Fibroblast of the conjunctiva (primary cell): ENCODE measurements around the gene PRKG2.

ENCODE experiments used
- DNase-seq: peaks from one replicate; pipeline ENCODE4 v3.0.0-alpha.2; 2010; ENCODE audit warnings: low read depth

The PRKG2 gene

DNA sequence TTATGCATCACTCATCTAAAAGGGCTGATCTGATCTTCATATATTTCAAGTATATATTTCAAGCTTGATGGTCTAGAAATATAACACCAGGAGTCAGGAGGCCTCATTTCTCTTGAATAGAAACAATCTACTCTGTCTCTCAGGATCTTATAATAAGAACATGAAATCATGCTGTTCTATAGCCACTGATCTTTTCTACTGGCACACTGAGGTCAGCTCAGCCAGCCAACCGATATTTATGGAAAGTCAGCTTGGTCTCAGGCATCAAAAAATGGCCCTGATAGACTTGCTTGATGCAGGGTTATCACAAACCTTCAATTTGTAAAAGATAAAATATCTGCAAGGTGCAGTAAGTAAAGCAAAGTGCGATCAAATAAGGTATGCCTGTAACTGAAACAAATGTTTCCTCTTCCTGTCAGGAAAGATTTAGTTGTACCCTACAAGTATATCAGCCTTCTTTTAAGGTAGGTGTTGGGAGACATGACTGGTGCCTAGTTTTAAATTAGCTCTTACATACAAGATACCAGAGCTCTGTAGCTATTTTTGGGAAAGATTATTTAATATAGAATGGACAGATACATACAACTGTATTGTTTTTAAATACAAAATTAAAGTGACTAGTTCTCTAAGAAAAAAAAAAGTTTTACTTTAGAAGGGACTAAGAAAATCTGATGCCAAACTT, 121.2 kb downstream of the PRKG2 start:
- no peak for DNase-seq

DNA sequence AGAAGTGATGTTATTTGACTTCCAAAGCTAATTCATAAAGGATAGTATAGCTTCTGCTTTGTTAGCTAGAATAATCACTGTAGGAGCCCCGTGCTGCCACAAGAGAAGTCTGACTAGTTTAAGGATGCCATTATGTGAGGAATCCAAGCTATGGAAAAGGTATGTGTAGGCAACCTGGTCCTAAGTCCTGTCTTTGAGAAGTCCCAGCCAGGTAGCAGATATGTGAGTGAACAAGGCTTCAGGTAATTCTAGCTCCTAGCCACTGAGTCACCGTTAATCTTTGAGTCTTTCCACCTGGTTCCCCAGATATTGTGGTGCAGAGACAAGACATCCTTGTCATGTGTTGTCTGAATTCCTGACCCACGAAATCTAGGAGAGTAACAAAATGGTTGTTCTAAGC, 129.0 kb downstream of the PRKG2 start:
- DNase-seq = no peak

DNA sequence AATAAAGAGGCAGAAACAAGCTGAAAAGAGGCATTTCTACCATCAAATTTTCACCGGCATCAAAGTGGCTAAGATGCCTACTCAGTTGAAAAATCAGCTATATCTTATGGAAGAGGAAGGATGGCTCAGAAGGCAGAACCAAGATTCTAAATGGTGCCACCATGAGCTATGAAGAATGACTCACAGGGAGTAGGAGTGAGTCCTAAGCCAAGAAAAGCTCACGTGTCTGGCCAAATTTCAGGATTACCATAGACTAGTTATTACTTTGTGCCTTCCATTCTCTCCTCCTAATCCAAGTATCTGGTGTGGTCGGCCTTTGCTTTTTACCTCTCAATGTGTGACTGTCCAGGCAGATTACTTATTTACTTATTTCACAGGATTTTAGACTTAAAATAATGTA, 129.7 kb downstream of the PRKG2 start:
- no peak for DNase-seq

DNA sequence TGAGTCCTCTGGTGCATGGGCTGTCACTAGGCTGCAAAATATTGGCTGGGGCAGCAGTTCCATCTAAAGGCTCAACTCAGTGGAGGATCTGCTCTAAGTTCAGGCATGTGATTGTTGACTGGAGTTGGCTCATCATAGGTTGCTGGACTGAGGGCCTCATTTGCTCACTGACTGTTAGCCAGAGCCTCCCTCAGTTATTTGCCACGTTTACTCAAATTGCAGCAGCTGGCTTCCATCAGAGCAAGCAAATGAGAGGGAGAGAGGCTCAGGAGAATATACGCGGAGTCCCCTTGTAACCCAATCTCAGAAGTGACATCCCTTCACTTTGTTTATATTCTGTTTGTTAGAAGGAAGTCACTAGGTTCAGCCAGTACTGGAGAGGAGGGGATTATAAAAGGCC, 130.4 kb downstream of the PRKG2 start:
- DNase-seq = no peak

DNA sequence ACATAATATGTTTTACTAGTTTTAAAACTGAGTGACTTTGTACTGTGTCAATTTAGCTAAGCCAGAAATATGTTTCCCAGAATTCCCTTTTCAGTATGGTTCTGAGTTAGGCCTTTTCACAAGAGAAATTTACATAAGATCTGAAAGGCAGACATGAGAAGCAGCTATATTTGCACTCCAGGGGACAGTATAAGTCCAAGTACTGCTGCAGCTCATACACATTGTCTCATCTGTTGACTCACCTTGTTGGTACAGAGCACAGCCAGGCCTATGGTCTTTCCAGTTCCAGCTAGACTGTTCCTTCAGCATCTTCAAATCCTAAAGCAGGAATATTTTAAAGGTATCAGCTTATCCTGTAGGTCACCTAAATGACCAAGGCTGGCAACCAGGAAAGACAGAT, 131.0 kb downstream of the PRKG2 start:
- no peak for DNase-seq

DNA sequence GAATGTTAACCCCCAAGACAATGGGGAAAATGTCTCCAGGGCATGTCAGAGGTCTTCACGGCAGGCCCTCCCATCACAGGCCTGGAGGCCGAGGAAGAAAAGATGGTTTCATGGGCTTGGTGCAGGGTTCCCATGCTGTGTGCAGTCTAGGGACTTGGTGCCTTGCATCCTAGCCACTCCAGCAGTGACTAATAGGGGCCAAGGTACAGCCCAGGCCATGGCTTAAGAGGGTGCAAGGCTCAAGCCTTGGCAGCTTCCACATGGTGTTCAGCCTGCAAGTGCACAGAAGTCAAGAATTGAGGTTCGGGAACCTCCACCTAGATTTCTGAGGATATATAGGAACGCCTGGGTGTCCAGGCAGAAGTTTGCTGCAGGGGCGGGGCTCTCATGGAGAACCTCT, 133.9 kb downstream of the PRKG2 start:
- DNase-seq = no peak

DNA sequence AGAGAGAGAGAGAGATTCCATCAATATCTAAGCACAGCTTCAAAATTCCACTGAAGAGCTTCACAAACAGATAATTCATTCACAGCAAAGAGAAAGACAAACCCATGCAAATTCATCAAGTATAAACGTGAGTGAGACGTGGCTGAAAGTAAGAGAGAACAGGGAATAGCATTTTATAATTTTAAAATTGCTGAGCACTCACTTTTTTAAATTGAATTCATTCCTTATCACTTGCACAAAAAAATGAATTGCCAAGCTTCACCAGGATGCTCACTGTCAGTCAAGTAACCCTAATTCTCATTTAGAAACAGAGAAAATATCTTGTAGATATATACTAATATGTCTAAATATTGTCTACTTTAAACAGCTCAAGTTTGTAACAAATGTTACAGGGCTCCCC, 144.0 kb downstream of the PRKG2 start:
- DNase-seq = no peak

DNA sequence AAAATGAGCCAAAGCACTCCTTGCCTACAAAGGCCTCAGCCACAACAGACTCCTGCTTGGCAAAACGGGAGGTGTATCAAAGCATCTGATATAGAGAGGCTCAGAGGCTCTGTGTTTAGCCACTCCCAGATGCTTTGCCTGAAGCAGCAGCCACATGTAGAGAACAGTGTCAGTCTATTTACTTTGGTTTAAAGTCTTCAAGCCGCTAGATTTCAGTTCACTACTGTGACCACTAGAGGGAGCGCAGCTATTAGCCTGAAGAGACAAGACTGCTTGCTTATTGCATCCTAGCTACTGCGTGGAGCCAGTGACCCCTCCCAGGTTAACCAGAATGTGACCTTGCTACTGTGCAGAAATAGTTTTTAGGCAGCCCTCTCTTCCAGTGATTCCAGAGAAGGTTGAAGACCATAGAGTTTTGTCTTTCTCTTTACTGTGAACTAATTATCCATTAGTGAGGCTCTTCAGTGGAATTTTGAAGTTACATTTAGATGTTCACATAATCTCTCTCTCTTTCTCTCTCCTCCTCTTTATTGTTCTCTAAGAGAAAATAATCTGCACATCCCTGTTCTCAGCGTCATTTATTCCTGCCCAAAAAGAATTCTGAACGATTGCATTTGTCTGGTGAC, 145.2 kb downstream of the PRKG2 start:
- DNase-seq = peak; percentile 89

DNA sequence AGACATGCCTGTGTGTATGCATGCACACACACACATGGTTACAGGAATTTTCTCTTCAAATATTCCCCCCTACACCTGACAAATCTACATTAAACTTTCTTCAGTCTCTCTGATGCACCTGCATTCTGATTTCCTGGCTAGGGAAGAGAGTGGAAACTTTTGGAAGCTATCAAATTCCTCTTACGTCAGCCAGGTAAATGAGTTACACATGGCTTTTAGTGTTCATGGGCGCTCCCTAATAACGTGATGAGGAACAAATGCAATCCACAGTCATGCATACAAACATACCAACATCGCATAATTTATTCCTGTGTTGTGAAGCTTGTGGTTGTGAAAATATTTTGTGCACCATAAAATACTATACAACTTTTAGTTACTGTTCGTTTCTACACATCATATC, 149.6 kb downstream of the PRKG2 start:
- DNase-seq = no peak

DNA sequence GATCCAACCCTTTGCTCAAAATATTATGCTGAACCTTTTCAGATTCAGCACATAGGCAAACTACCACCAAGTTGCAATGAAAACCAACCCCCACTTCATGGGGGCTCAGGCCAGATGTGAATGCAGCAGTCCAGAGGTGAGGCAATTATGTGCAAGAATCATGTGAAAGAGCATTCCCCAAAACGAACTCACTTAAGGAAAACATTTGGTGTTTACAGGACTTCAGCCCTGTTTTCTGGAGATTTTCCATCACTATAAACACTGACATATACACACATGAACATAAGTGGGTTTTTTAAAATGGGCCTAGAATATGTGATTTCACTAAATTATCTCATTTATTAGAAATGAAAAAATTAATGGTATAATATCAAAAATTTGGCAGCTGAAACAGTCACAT, 153.0 kb downstream of the PRKG2 start:
- no peak for DNase-seq

DNA sequence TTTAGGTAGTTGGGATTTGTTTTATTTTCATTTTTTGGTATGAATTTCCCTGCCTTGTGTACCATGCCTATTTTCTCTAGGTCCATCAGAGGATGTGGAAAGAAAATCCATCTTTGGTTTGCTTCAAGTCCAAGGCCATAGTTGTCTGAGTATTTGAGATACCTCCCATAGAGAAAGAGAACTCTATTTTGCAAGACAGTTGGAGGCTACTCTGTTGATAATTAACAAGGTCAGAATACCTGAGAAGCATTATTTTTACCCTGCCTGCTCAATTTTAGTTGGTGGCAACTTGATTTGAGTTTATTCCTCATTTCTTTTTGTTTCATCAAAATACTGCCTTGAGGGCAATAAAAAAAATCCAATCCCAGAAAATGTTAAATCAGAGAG, 153.7 kb downstream of the PRKG2 start:
- no peak for DNase-seq

DNA sequence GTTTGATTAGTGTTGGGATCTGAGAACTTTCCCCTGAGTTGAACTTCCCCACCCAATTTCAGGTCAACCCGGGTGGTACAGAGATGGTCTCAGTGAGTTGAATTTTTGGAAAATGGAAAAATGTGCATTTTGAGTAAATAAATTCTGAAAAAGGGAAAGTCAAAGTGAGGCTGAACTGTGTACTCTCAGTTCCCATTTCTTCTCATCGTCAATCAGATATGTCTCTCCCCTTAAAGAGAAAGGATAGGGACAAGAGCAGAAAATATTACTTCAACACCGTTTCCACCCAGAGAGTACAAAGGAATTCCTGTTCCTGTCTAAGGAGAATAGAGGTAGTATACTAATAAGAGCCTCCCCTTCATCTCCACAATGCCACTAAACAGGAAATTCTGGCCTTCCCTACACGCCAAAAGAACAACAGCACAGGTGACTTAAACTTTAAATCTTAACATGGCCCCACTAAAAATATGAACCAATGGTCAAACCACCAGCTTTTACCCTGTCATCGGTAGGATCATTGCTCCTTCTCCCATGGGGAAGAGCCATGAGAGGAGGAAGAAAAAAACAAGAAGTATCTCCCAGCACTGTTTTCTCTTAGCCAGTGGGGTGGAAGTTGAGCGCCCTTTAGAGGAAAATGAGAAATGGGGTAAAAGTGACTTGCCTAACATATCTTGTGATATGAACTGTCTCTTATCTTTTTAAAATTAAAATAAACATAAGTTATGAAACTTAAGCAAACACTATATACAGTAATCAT, 154.3 kb downstream of the PRKG2 start:
- DNase-seq = no peak

DNA sequence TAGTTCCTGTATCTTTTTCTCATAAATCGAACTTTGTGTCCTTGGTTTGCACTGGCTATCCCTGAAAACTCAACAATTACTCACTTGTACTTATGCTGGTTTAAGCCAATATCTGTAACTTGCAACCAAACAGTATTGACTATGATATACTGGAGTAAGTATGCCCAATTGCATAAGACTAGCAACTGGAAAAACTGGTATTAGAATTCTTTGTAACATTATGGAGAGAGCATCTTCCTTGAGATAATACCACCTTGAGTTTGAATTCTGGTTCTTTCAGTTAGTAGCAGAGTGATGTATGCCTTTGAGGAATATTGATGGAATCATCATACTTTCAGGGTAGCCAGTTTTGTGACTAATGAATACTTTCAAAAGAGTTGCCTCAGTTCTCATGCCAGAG, 156.4 kb downstream of the PRKG2 start:
- no peak for DNase-seq

DNA sequence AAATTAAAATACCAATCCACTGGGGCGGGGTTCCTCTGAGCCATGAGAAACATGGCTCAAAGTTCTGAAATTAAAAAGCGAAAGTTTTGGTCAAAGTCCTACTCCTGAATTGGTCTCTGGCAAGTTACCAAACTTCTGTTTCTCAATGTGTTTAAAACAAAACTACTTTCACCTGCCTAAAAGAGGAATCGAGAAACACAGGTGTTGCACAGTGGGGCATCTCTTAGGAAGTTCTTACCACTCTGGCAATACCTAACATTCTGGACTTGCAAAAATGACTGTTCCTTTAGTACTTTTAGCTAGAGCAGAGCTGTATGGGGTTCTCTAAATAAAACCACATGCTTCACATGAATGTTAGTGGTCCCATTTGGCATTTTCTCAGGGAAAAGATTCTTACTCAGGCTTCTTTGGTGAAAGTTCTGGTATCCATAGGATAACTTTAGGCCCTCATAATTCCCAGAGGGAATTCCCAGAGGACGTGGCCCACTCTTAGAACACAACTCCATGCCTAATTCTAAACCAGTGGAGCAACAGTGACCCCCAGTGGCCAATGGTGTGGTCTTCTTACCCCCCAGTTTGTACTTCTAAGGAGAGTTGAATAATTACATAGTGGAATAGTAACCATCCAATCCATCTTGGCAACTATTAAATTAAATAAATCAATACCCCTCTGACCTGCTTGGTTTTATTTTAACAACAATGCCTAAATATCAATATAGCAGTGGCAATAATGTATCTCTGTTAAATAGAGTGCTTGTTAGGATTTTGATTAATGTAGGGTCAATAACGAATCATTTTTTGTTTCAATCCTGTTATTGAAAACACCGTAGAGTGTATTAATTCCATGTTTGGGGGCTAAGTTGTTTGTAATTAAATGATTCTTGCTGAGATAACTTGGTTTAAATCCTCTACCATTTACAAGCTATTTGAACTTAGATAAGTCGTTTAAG, 162.6 kb downstream of the PRKG2 start:
- peak; percentile 37 for DNase-seq

DNA sequence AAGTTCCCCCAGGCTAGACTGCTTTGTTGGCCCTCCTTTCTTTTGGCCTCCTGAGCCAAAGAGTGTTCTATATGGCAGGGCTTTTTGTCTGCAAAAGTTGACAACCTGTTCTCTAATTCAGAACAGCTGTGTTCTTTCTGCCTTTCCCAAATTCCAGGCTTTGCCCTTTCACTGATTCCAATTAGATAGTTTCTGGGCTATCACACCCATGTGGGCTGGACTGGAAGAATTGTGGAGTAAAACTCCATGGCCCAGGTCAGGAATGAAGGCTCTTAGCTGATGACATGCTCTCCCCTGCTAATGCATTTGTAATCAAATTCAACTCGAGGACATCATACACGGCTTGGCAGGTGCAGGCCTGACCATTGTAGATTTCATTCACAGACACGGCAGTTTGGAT, 165.1 kb downstream of the PRKG2 start:
- DNase-seq = no peak

DNA sequence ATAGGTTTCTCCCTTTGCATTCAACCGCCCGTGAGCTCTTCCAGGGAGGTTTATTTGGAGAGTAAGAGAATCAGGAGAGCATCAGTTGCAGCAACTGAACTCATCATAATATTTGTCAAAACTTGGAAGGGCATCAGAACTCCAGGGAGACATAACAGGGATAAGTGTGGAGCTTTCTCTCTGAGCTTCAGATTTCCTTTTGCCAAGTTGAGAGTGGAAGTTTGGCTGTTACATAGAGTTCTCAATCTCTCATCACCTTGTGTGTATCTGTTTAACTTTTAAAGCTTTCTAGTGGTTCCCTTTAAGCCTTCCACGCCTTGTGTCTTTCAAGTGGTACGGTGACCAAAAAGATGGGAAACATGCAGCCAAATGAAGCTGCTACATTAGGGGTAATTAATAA, 165.7 kb downstream of the PRKG2 start:
- DNase-seq = no peak

DNA sequence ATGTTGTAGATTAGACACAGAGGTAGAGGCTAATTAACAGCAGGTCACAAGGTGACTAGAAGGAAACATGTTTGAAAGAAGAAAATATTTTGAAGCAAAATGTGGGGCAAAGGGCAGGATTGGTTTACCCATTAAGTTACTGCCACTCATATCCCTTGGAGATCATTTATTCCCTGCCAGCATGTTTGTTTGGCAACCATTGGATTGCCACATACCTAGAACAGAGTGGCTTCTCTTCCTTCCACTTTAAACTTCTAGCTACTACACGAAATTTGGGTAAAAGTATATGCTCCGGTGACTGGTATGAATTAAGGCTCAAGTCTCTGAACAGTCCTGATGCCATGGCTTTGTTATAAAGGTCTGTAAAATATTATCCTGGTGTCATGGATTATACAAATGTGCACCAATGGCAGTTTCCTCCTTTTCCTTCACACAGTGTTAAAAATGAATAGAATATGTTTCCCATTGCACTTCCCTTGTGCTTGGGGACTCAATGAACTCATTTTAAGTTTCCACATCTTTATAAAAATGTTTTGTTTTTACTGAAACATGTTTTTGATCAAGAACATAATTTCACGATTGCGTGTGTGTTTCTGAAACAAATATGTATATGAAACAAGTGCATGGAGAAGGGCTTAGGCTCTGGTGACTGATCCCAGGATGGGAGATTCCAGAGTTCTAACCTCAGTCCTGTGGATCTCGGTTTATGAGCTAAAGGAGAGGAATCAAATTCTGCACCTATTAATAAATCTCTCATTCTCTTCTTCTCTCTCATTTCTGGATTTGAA, 172.2 kb downstream of the PRKG2 start:
- no peak for DNase-seq

DNA sequence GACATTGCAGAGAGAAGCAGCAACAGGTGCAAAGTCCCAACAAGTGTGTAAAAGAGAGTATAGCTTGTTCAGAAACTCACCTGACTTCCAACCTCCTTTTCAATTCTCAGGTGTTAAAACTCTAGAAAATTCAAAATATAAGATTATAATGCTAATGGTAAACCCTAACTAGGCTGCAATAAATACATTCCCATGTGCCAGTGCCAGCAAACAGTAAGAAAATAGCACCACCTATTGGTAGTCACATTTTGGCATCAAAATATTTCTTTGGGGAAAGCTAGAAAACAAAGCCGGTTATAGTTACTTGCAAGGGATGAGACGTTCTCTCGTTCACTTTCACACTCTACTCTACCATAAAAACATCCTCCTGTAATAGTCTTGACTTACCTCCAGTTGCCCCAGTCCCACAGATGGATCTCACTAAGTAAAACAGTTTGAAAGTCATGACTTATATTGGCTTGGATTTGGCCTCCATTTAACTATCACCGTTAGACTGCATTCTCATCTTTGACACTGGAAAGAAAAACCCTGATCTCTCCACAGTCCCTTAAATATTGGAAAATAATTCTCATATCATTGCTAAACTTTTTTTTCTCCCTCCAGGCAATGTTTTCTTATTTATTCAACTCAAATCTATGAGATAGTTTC, 174.9 kb downstream of the PRKG2 start:
- DNase-seq = no peak

DNA sequence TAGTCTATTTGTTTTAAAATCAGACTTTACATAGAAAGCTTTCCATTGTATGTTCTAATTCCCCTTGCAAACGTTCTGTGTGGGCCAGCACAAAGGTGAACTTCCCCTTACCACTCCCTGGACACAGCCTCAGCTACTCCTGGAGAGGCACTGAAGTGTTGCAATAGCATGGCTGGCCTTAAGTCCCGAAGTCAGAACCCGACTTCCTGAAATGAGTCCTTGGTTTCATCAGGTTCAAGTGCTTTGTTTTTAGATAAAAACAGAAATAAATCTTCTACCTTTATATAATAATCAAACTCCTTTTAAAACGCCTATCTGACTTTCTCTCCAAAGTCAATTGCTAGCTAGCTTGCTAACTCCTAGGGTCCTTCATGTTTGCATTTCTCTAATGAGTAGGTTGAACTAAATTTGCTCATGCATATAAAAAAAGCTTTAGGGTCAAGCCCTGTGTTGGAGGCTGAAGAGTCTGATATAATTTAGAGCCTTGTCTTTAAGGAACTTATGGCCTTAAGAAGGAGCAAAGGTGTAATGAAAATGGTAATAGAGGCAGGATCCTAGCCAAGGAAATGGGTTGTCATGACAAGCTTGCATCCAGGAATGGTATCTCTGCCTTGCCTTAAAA, 175.6 kb downstream of the PRKG2 start:
- no peak for DNase-seq

DNA sequence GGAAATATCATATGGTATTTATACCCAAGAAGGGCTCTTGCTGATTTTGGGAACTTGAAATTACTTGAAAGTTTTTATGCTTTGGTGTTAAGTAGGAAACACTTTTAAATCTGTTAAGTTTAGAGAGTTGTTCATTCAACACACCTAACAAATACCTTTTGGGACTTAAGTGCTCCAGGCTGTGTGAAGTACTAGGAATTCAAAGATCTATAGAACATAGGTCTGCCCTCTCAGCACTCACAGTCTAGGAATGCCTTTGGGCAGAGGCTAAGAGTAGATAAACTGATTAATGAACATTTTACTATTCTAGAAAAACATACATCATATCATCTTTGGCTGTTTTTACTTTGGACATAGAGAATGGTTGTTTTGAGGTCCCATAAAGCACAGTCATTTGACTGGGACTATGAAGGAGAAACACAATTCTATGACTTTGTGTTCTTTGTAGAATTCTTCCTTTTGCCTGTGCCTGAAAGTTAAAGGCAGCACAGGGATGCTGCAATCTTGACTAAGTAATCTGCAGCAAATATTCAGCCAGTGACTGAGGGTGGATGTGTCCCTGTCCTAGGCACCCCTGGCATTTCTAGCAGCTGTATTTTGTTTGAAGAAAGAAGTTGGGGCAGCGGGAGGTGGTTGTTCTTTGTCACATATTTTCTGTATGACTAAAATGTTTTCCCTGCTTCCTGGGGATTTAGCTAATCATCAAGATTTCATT, 176.2 kb downstream of the PRKG2 start:
- DNase-seq = no peak
